Activated naive CD4-positive, alpha-beta T cell treated with anti-CD3 and anti-CD28 coated beads, Interleukin-2, amount 50 U/mL, for 72 hours (primary cell): ENCODE data around the gene PRRT1B. TPM values are rescaled to one million over a fixed set of nuclear protein-coding genes. Genes with fewer than 3 reads are reported as not detected.
A peak's percentile ranks its signal among the peaks of the same experiment; 100 is the strongest.
"Not testable (repeated sequence)": the region's sequence is repeated elsewhere in the genome, so short reads cannot be mapped to it uniquely, and the experiment has no call there.

Experiments used
- ATAC-seq, 2 donors: fragments of 150-1000 bp; cut with Tn5 transposase; 2 replicates each; pipeline ENCODE4 v1.10.0; 2021; ENCODE audit warnings: mild to moderate bottlenecking in 2 of 2, moderate library complexity in 2 of 2
- DNase-seq, 2 donors: peaks; one replicate each; pipeline ENCODE4 v3.0.0; 2021 to 2022; ENCODE audit warnings: low spot score in 2 of 2
- H3K27ac Mint-ChIP-seq, 2 donors: one replicate each; pipeline ENCODE4 v1.8.0; 2022; ENCODE audit warnings: mild to moderate bottlenecking in 2 of 2, mixed read lengths in 2 of 2
- H3K36me3 Mint-ChIP-seq, 2 donors: one replicate each; pipeline ENCODE4 v1.8.0; 2022; ENCODE audit warnings: mixed read lengths in 2 of 2
- H3K9me3 Mint-ChIP-seq, 2 donors: one replicate each; pipeline ENCODE4 v1.8.0; 2022; ENCODE audit warnings: mixed read lengths in 2 of 2
- total RNA-seq, 2 donors: library from RNA; stranded (reverse); gene quantifications; one replicate each; pipeline ENCODE4 v1.2.3, GENCODE V29; 2022

PRRT1B gene
- total RNA-seq, 2 donors from 2014 or later, result not detected

DNA sequence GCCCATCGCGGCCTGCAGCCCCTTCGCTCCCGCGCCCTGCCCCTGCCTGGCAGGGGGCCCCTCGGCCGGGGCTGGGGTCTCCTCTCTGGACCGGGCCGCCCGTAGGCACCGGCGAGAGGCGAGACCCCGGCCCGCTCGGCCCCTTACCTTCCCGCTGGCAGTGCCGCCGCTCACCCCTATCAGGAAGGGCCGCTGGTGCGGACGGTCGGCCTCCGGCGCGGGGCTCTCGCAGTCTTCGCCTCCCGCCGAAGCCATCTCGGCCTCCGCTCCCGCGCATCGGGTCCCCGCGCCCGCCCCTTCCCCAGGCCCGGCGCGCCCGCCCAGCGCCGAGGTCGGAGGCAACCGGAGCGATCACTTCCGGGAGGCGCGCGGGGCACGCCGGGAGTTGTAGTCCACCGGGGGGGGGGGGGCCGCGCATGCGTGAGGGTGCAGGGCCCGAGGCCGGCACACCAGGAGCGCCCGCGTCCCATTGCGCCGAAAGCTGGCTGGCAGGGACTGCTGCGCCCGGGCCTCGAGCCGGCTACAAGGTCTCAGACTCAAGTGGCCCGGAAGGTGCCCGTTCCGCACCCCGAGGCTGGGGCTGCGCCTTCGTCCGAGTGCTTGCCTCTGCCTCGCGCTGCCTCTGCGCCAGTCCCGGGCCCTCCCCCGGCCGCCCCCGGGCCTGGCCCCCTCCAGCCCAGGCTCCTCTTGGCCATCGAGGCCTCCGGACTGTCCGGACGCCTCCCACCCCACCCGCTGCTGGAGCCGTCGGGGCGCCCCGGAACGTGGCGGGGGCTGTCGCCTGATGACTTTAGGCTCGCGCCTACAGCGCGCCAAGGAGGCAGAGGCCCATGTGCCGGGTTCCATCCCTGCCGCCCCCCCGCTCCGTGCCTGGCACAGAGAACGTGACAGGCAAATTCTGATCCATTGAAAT, 14.1 kb upstream of the PRRT1B start, which contains the start of gene UCK1:
Gene UCK1 (minus strand): TSS at position 344 of the 913 bp plus-strand sequence. CDS start 89 bp downstream, at position 255.
- Mint-ChIP-seq H3K36me3 (peaks cover 12% of the 10 kb centered on the region in 2 donors), H3K9me3 (no peaks in the 10 kb centered on the region), H3K27ac (peak within 1 kb of the TSS; percentile 70 to 74)
- DNase-seq (peak; percentile 77 to 80), ATAC-seq (peak; percentile 98)

DNA sequence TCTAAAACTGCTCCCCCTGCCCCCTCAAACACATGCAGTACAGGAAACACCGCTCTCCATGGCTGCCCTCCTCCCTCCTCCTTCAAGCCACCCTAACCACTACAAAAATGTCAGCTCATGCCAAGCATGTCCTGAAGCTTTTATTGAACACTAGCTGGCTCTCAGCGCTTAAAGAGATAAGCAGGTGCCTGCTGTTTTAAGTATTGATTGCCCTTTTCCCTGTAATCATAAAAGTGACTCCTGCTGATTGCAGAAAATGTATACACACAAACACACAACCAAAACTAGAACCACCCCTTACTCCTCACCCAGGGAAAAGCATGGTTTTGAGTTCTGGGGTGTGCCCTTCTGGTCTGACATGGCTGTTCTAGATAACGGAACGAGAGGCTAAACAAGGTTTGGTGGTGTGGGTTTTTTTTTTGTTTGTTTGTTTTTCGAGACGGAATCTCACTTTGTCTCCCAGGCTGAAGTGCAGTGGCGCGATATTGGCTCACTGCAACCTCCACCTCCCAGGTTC, 10.5 kb upstream of the PRRT1B start:
- DNase-seq, result no peak

DNA sequence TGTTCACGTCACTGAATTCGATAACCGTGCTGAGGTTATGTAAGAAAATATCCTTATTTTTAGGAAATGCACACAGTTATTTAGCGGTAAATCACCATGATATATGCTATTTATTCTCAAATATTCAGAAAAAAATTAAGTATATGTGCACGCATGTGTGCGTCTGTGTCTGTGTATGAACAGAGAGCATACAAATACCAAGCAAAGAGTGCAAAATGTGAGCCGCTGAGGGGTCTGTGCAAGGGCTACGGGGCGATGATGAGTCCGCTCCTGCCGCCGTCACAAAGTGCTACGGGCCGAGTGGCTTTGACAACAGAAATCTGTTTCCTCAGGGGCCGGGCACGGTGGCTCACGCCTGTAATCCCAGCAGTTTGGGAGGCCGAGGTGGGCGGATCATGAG, 7.4 kb upstream of the PRRT1B start:
- H3K9me3 Mint-ChIP-seq, result peaks cover 4 to 5% of the 10 kb centered on the region in 2 donors
- ATAC-seq (no peak), DNase-seq (no peak)
- no peak overlapping the region for H3K27ac Mint-ChIP-seq
- H3K36me3 Mint-ChIP-seq, result peaks cover 0 to 7% of the 10 kb centered on the region in 2 donors

More for the DNA sequence above, 10.5 kb upstream of the PRRT1B start:
- Mint-ChIP-seq H3K27ac (no peak overlapping the region), H3K9me3 (no peaks in the 10 kb centered on the region), H3K36me3 (peaks cover 0 to 2% of the 10 kb centered on the region in 2 donors)
- no peak for ATAC-seq

DNA sequence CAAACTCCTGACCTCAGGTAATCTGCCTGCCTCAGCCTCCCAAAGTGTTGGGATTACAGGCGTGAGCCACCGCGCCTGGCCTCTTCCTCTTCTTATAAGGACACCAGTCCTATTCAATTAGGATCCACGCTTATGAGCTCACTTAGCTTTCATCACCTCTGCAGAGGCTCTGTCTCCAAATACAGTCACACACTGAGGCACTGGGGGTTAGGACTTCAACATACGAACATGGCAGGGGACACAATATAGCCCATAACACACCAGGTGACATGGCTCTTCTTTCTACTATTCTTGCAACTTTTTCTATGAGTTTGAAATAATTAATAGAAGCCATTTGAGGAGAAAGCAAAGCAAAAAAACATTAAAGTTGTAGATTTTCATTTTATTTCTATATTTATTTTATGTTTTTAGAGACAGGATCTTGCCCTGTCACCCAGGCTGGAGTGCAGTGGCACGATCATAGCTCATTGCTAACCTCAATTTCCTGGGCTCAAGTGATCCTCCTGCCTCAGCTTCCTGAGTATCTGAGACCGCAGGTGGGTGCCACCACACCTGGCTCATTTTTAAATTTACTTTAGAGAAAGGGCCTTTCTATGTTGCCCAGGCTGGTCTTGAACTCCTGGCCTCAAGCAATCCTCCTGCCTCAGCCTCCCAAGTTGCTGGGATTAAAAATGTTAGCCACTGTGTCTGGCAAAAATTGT, 6.0 kb upstream of the PRRT1B start:
- Mint-ChIP-seq H3K9me3 (peaks cover 11 to 14% of the 10 kb centered on the region in 2 donors), H3K36me3 (peaks cover 7 to 21% of the 10 kb centered on the region in 2 donors), H3K27ac (no peak overlapping the region)
- ATAC-seq (peak in 1 of 2 donors; percentile 44), DNase-seq (no peak)

DNA sequence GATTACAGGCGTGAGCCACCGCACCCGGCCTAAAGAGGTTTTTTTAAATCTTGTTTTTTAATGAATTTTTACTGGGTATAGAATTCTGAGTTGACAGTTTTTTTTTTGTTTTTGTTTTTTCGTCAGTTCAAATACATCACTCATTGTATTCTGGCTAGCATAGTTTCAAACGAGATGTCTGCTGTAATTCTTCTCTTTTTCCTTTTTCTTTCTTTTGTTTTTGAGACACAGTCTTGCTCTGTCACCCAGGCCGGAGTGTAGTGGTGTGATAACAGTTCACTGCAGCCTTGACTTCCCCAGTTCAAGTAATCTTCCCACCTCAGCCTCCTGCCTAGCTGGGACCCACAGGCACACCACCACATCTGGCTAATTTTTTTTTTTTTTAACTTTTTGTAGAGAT, 2.2 kb upstream of the PRRT1B start:
- H3K36me3 Mint-ChIP-seq, result peaks cover 19 to 35% of the 10 kb centered on the region in 2 donors
- DNase-seq (no peak), ATAC-seq (no peak)
- H3K9me3 Mint-ChIP-seq, result peaks cover 11 to 17% of the 10 kb centered on the region in 2 donors
- H3K27ac Mint-ChIP-seq, result no peak overlapping the region

DNA sequence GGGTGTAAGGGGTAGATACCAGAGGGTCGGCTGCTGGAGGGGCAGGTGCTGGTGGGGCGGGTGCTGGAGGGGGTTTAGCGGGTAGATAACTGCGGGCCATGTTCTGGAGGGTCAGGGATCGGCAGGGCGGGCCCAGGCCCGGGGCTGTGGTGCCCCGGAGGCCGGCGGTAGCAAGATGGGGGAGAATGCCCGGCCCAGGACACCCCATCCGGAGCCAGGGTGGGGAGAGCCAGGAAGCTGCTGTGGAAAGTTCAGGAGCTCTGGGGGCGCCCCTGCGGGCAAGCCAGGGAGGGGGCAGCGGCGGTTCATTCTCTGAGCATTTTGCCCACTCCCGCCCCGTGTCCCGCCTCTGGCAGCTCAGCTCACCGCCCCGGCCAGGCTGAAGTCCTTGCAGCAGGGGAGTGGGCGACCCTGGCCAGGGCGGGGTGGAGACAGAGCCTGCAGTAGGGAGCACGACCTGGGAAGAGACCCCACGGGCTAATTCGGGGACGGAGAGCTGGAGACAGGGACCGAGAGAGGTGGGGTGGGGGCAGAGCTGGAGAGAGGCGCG, 538 bp downstream of the PRRT1B start:
- DNase-seq (no peak), ATAC-seq (no peak)
- Mint-ChIP-seq H3K27ac (no peak overlapping the region), H3K9me3 (peaks cover 11 to 17% of the 10 kb centered on the region in 2 donors), H3K36me3 (peaks cover 31 to 49% of the 10 kb centered on the region in 2 donors)

DNA sequence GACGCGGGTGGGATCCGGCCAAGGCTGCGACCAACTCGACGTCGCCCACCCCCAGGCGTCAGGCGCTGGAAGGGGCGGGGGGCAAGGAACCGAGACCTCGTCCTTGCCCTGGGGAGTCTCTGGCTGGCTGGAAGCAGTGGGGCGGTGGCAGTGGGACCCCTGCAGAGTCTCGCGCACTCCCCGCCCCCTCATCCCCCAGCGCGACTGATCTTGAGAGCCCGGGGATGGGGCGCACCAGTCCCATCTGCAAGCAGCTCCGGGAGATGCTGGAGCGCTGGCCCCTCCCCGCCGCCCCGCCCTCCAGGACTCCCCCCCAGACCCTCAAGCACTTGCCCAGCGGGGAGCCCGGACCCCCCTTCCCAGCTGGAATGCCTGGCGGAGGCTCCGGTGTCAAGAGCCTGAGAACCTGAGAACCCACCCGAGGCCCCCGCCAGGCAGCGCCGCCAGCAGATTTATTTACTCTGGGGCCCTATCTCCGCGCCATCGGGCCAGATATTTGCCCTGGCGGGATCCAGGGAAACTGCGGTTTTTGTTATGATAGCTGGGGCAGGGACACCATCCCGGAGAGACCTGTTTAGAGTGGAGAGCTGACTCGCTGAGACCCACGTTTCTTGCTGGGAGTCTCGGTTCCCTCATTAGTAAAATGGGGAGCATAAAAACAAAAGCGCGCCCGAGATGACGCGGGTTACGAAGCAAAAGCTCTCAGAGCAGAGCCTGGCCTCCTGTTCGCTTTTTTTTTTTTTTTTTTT, 1.2 kb downstream of the PRRT1B start:
- Mint-ChIP-seq H3K9me3 (peaks cover 11 to 17% of the 10 kb centered on the region in 2 donors), H3K36me3 (peaks cover 31 to 49% of the 10 kb centered on the region in 2 donors), H3K27ac (no peak overlapping the region)
- DNase-seq (no peak), ATAC-seq (peak; percentile 22 to 63)

DNA sequence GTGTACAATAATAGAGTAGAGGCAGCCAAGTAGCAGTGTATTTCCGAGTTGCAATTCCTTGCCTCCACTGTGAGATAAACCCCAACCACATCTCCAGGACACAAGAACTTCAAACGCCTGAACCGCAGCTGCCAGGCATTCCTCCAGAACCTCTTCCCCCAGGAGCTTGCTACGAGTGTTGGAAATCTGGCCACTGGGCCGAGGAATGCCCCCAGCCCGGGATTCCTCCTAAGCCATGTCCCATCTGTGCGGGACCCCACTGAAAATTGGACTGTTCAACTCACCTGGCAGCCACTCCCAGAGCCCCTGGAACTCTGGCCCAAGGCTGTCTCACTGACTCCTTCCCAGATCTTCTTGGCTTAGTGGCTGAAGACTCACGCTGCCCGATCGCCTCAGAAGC, 3.9 kb downstream of the PRRT1B start:
- not testable (repeated sequence) for H3K27ac Mint-ChIP-seq, ATAC-seq, H3K9me3 Mint-ChIP-seq, DNase-seq
- peaks cover 26 to 29% of the 10 kb centered on the region in 2 donors for H3K36me3 Mint-ChIP-seq

DNA sequence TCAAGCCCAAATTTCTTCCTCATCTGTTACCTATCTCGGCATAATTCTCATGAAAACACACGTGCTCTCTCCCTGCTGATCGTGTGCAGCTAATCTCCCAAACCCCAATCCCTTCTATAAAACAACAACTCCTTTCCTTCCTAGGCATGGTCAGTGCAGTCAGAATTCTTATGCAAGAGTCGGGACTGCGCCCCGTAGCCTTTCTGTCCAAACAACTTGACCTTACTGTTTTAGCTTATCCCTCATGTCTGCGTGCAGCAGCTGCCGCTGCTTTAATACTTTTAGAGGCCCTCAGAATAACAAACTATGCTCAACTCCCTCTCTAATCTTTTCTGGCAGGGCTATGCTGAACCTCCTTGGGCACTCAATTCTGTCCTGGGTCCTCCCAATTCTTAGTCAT, 5.1 kb downstream of the PRRT1B start:
- H3K9me3 Mint-ChIP-seq, DNase-seq, ATAC-seq, H3K27ac Mint-ChIP-seq: not testable (repeated sequence)
- peaks cover 20 to 21% of the 10 kb centered on the region in 2 donors for H3K36me3 Mint-ChIP-seq

DNA sequence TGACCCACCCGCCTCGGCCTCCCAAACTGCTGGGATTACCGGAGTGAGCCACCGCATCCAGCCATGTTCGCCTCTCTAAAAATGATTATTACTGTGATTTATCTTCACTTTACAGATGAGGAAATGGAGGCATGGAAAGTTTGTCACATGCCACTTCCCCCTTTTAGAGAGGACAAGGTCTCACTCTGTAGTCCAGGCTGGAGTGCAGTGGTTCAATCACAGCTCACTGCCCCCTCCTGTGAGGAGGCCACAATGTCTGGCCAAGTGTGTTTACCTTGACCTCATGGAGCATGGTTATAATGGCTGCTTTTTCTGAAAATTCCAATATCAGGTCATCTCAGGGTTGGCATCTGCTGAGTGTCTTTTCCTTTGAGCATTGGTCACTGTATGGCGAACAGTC, 6.7 kb downstream of the PRRT1B start:
- H3K9me3 Mint-ChIP-seq, result no peaks in the 10 kb centered on the region
- DNase-seq (no peak), ATAC-seq (no peak)
- no peak overlapping the region for H3K27ac Mint-ChIP-seq
- H3K36me3 Mint-ChIP-seq, result peaks cover 20 to 21% of the 10 kb centered on the region in 2 donors

DNA sequence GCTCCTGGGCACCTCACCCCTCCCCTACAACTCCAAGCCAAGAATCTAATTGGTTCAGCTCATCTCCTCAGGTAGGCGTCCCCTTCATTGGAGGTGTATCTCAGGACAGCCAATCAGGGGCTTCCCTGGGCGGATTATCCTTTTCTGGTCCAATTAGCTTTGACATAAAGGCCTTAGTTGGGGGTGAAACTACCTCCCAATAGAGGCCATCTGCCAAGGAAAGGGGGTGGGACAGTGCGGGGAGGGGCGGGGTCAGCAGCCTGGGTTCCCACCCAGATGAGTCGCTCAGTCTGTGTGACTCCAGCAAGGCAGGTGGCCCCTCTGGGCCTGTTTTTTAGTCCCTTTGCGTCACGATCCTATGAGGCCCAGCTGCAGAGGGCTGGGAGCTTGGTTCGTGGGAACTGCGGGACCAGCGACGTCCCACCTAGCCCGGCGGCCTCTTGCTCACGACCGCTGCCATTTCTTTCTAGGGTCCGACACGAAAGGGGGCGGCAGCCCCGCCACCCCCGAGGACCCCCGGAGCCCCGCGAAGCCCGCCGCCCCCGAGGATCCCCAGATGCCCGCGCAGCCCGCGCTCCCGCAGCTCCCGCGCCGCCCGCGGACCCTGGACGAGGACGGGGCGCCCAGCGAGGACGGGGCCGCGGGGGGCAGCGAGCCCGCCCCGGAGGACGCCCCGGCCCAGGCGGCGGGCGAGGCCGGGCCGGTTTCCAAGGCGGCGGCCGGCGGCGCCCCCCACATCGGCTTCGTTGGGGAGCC, 8.9 kb downstream of the PRRT1B start:
- Mint-ChIP-seq H3K36me3 (peaks cover under 1 to 2% of the 10 kb centered on the region in 2 donors), H3K27ac (no peak overlapping the region), H3K9me3 (no peaks in the 10 kb centered on the region)
- ATAC-seq, result no peak
- no peak for DNase-seq

DNA sequence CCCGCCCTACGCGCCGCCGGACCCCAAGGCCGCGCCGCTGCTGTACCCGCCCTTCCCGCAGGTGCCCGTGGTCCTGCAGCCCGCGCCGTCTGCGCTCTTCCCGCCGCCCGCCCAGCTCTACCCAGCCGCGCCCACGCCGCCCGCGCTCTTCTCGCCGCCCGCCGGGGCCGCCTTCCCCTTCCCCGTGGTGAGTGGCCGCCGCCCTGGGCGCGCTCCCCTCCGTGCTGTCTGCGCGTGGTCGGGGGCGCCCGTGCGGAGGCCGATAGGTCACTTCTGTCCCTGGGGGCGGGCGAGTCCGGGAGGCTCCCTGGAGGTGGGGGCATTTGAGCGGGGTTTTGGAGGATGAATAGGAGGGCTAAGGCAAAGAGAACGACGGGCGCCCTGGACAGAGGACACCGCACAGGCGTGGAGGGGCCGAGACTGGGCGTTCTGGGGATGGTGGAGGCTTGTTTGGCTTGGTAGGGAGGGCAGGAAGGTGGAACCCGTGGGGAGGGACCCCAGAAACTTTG, 9.6 kb downstream of the PRRT1B start:
- no peak for ATAC-seq
- no peak for DNase-seq
- H3K27ac Mint-ChIP-seq, result no peak overlapping the region
- H3K36me3 Mint-ChIP-seq, result peaks cover 0 to 4% of the 10 kb centered on the region in 2 donors
- no peaks in the 10 kb centered on the region for H3K9me3 Mint-ChIP-seq

DNA sequence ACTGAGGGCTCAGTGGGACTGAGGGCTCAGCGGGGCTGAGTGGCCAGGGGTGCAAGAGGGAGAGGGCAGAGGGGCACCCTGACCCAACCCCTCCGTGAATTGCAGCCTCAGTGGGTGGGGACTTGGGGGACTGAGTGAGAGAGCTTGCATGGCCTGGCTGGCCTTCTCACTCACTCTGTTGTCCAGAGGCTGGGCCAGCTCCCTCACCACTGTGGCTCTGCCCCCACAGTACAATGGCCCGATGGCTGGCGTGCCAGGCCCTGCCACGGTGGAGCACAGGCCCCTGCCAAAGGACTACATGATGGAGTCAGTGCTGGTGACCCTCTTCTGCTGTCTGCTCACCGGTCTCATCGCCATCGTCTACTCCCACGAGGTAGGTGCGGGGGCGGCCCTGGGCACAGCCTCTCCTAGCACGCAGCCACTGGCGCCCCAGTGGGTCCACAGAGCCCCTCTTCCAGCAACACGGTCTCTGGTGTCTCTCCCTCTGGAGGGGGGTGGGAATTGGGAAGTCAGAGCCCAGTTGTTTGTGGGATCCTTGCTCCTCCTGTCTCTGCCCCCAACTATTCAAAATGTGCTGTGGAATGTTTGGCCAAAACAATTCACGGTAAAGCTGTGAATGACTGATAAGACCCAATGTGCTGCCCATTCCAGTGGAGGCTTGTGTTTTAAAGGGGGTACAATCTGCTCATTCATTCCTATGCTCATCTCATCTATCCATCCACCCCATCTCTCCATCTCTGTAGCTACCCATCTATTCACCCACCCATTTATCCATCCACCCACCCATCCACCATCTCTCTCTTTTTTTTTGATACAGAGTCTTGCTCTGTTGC, 10.7 kb downstream of the PRRT1B start:
- DNase-seq (no peak), ATAC-seq (peak in 1 of 2 donors; percentile 12)
- H3K27ac Mint-ChIP-seq, result no peak overlapping the region
- peaks cover 0 to 5% of the 10 kb centered on the region in 2 donors for H3K36me3 Mint-ChIP-seq
- no peaks in the 10 kb centered on the region for H3K9me3 Mint-ChIP-seq

DNA sequence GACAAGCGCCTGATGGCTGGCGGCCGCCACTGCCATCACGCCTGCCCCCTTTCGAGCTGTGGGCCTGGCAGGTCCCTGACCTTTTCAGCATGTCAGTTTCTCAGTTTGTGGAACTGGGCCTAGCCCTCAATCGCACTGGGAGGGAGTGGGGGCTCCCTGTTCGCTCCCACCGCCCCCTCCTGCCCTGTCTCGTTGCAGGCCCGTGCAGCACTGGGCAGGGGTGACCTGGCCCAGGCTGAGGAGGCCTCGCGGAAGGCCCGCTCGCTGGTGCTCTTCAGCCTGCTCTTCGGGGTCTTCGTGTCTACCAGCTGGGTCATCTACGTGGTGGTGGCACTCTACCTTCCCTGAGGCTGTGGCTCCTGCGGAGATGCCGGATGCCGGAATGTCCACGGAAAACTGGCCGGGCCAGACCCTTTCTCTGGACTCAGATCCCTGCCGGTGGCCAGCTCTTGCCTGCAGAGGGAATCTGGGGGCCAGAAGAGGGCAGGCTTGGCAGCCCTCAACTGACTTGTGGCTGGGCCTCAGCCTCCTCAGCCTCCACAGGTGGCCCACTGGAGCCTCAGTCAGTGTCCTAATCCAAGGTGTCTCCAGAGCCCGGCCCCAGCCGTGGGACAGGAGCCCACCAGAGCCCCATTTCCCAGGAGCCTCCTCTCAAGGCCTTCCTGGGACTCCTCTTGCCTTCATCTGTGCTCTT, 12.7 kb downstream of the PRRT1B start:
- ATAC-seq, result peak in 1 of 2 donors; percentile 29
- no peak for DNase-seq
- H3K27ac Mint-ChIP-seq, result no peak overlapping the region
- peaks cover 0 to 5% of the 10 kb centered on the region in 2 donors for H3K36me3 Mint-ChIP-seq
- no peaks in the 10 kb centered on the region for H3K9me3 Mint-ChIP-seq
